ENCODE results near the gene ECD. TPM values are rescaled to one million over a fixed set of nuclear protein-coding genes. Genes with fewer than 3 reads are reported as not detected.

Gene ECD
- polyA plus RNA-seq, 1 donor (not counting 4 experiments of a cell fraction or from before 2014, with no cell fraction given), result 35.8 TPM

- Histone ChIP-seq H3K79me2 (ENCODE audit: control insufficient read depth, insufficient read depth, low read length) (no peaks in the 10 kb centered on the region), H3K9me3 (ENCODE audit: control insufficient read depth, low read depth, low read length) (peaks cover 2% of the 10 kb centered on the region), H3K27ac (ENCODE audit: control insufficient read depth, insufficient read depth, low read length) (no peak overlapping the region), H3K9me1 (ENCODE audit: control insufficient read depth, extremely low read depth, insufficient read depth, low read length) (no peaks in the 10 kb centered on the region), H3K36me3 (ENCODE audit: control insufficient read depth in 2 of 2, extremely low read depth in 1 of 2, insufficient read depth in 2 of 2, low read length in 2 of 2) (peaks cover 2 to 3% of the 10 kb centered on the region in 2 experiments), H3K4me3 (ENCODE audit: control insufficient read depth in 2 of 3, extremely low read depth in 1 of 3, insufficient read depth in 2 of 3, low read depth in 1 of 3, low read length in 3 of 3) (no peak overlapping the region), H3K9ac (ENCODE audit: control insufficient read depth, extremely low read depth, insufficient read depth, low read length) (no peak overlapping the region), H3K4me1 (ENCODE audit: control insufficient read depth, extremely low read depth, insufficient read depth, low read length) (peaks cover 9% of the 10 kb centered on the region), H2AFZ (ENCODE audit: control insufficient read depth, low read length) (no peak overlapping the region), H4K20me1 (ENCODE audit: control insufficient read depth, extremely low read depth, insufficient read depth, low read length) (no peaks in the 10 kb centered on the region), H3K27me3 (ENCODE audit: control insufficient read depth, extremely low read depth, insufficient read depth, low read length) (no peaks in the 10 kb centered on the region), H3K4me2 (ENCODE audit: control insufficient read depth, extremely low read depth, insufficient read depth, low read depth, low read length) (no peak overlapping the region)
- dilution Hi-C loops (cut with MboI; ENCODE audit: extremely low pct_ligation_motif_present, low sequenced_read_pairs), result no loop called here
- FAIRE-seq, result no peak
- no peak for DNase-seq (ENCODE audit: low read depth, low spot score)
- TF ChIP-seq EZH2 (IDR thresholded peaks at IDR 0.05; ENCODE audit: low read length) (no peak), CTCF (optimal IDR thresholded peaks at IDR 0.05 in 1 of 3, IDR thresholded peaks at IDR 0.05 in 1 of 3, conservative IDR thresholded peaks at IDR 0.05 in 1 of 3; ENCODE audit: extremely low read depth in 1 of 3, insufficient read depth in 2 of 3, low read length in 3 of 3) (no peak)
Observed at GRCh38 chr10:73206385-73206784, 38.6 kb upstream of the ECD start.

- TF ChIP-seq EZH2 (IDR thresholded peaks at IDR 0.05; ENCODE audit: low read length), result no peak
- TF ChIP-seq CTCF (optimal IDR thresholded peaks at IDR 0.05 in 1 of 3, IDR thresholded peaks at IDR 0.05 in 1 of 3, conservative IDR thresholded peaks at IDR 0.05 in 1 of 3; ENCODE audit: extremely low read depth in 1 of 3, insufficient read depth in 2 of 3, low read length in 3 of 3), result no peak
- Histone ChIP-seq H3K4me2 (ENCODE audit: control insufficient read depth, extremely low read depth, insufficient read depth, low read depth, low read length) (no peak overlapping the region), H3K36me3 (ENCODE audit: control insufficient read depth in 2 of 2, extremely low read depth in 1 of 2, insufficient read depth in 2 of 2, low read length in 2 of 2) (peaks cover 2% of the 10 kb centered on the region in 2 experiments), H3K9me3 (ENCODE audit: control insufficient read depth, low read depth, low read length) (peaks cover 2% of the 10 kb centered on the region), H3K79me2 (ENCODE audit: control insufficient read depth, insufficient read depth, low read length) (no peaks in the 10 kb centered on the region), H2AFZ (ENCODE audit: control insufficient read depth, low read length) (no peak overlapping the region), H3K4me3 (ENCODE audit: control insufficient read depth in 2 of 3, extremely low read depth in 1 of 3, insufficient read depth in 2 of 3, low read depth in 1 of 3, low read length in 3 of 3) (no peak overlapping the region), H3K27me3 (ENCODE audit: control insufficient read depth, extremely low read depth, insufficient read depth, low read length) (no peaks in the 10 kb centered on the region), H3K9ac (ENCODE audit: control insufficient read depth, extremely low read depth, insufficient read depth, low read length) (no peak overlapping the region), H3K27ac (ENCODE audit: control insufficient read depth, insufficient read depth, low read length) (no peak overlapping the region), H4K20me1 (ENCODE audit: control insufficient read depth, extremely low read depth, insufficient read depth, low read length) (no peaks in the 10 kb centered on the region), H3K4me1 (ENCODE audit: control insufficient read depth, extremely low read depth, insufficient read depth, low read length) (peaks cover 9% of the 10 kb centered on the region), H3K9me1 (ENCODE audit: control insufficient read depth, extremely low read depth, insufficient read depth, low read length) (no peaks in the 10 kb centered on the region)
- dilution Hi-C loops (cut with MboI; ENCODE audit: extremely low pct_ligation_motif_present, low sequenced_read_pairs), result no loop called here
- FAIRE-seq (no peak), DNase-seq (ENCODE audit: low read depth, low spot score) (no peak)
Observed at GRCh38 chr10:73205890-73206289, 38.1 kb upstream of the ECD start.

All from keratinocyte (primary cell).